Tibial nerve (tissue), 4 donors: Measurements from ENCODE around the gene ERBB4. TPM values are rescaled to one million over a fixed set of nuclear protein-coding genes. Genes with fewer than 3 reads are reported as not detected.

Experiments
- DNase-seq, 2 donors: peaks; one replicate each; pipeline ENCODE4 v3.0.0-alpha.2; 2019; ENCODE audit warnings: low spot score in 2 of 2
- H3K27ac ChIP-seq, 4 donors: fragments of 200-600 bp; sonication (generic) in 3 of 4; one replicate each; pipeline ENCODE4 v1.5.1; 2017 to 2019; ENCODE audit warnings: mild to moderate bottlenecking in 1 of 4
- H3K27me3 ChIP-seq, 2 donors: fragments of 200-600 bp; sonication (generic) in 1 of 2; one replicate each; pipeline versions ENCODE4 v1.5.1 to v1.6.0; 2017 to 2019
- H3K36me3 ChIP-seq, 3 donors: fragments of 200-600 bp; sonication (generic); one replicate each; pipeline ENCODE4 v1.5.1; 2018 to 2019
- H3K4me1 ChIP-seq, 4 donors: fragments of 200-600 bp; sonication (generic) in 3 of 4; one replicate each; pipeline ENCODE4 v1.5.1; 2017 to 2019
- H3K4me3 ChIP-seq, 4 donors: fragments of 200-600 bp; sonication (generic) in 3 of 4; one replicate each; pipeline ENCODE4 v1.5.1; 2017 to 2019; ENCODE audit warnings: mild to moderate bottlenecking in 1 of 4, moderate library complexity in 1 of 4
- H3K9me3 ChIP-seq, 4 donors: fragments of 200-600 bp; sonication (generic) in 3 of 4; one replicate each; pipeline ENCODE4 v1.5.1; 2017 to 2019
- CTCF ChIP-seq, 5 experiments: fragments of 200-600 bp in 3 of 5; fragments of 450-650 bp in 2 of 5; sonication (generic) in 3 of 5; IDR thresholded peaks; one replicate each; pipeline ENCODE4 v1.5.1; 2016 to 2019; ENCODE audit warnings: antibody characterized with exemption in 5 of 5, mild to moderate bottlenecking in 3 of 5, moderate library complexity in 2 of 5
- EP300 ChIP-seq, 2 donors: sonication (generic); formaldehyde crosslinking; IDR thresholded peaks; one replicate each; pipeline ENCODE4 v1.6.1; 2017; ENCODE audit warnings: antibody characterized with exemption in 2 of 2, mild to moderate bottlenecking in 1 of 2
- POLR2A ChIP-seq, 2 donors: fragments of 450-650 bp; IDR thresholded peaks; one replicate each; pipeline ENCODE4 v1.6.1; 2017; ENCODE audit warnings: antibody characterized with exemption in 2 of 2, mild to moderate bottlenecking in 2 of 2, moderate library complexity in 2 of 2
- WGBS, 2 donors: methylation state at CpG; one replicate each; pipeline ENCODE4 v1.1.5; 2018; 5-methylcytosine and 5-hydroxymethylcytosine counted together
- total RNA-seq, 4 donors: library from RNA; depleted of rRNA; stranded (reverse); fragments of >200 nt; gene quantifications; one replicate each; pipeline ENCODE4 v1.1.0, GENCODE V29; 2016

ERBB4 gene
- total RNA-seq, 4 donors from 2014 or later, result 2.4 to 3.3 (median 2.9) TPM

- TF ChIP-seq EP300 (IDR thresholded peaks at IDR 0.05) (no peak), POLR2A (IDR thresholded peaks at IDR 0.05) (no peak), CTCF (IDR thresholded peaks at IDR 0.05) (no peak)
- Histone ChIP-seq H3K36me3 (no peaks in the 10 kb centered on the region), H3K4me1 (no peaks in the 10 kb centered on the region), H3K4me3 (no peak overlapping the region), H3K27me3 (no peaks in the 10 kb centered on the region), H3K9me3 (no peaks in the 10 kb centered on the region), H3K27ac (no peak overlapping the region)
- 82 to 95% methylated on average over 1 of the region's 1 CpG for WGBS, 2 donors
- no peak for DNase-seq
These were observed 597.3 kb downstream of the ERBB4 start for GRCh38 chr2:211941216-211941747.

GRCh38 chr2:211939177-211939576 lies 599.4 kb downstream of the ERBB4 start:
- Histone ChIP-seq H3K36me3 (no peaks in the 10 kb centered on the region), H3K4me3 (no peak overlapping the region), H3K4me1 (no peaks in the 10 kb centered on the region), H3K9me3 (no peaks in the 10 kb centered on the region), H3K27me3 (no peaks in the 10 kb centered on the region), H3K27ac (no peak overlapping the region)
- DNase-seq, result no peak
- WGBS, 2 donors, result 84% methylated on average over 2 of the region's 2 CpGs
- TF ChIP-seq EP300 (IDR thresholded peaks at IDR 0.05) (no peak), POLR2A (IDR thresholded peaks at IDR 0.05) (no peak), CTCF (IDR thresholded peaks at IDR 0.05) (no peak)

GRCh38 chr2:211934811-211935210 lies 603.8 kb downstream of the ERBB4 start:
- H3K9me3 ChIP-seq, result no peaks in the 10 kb centered on the region
- TF ChIP-seq CTCF (IDR thresholded peaks at IDR 0.05) (no peak), EP300 (IDR thresholded peaks at IDR 0.05) (no peak), POLR2A (IDR thresholded peaks at IDR 0.05) (no peak)
- WGBS, 2 donors, result 83 to 91% methylated on average over 1 of the region's 1 CpG
- H3K4me3 ChIP-seq, result no peak overlapping the region
- no peaks in the 10 kb centered on the region for H3K36me3 ChIP-seq
- H3K27ac ChIP-seq, result no peak overlapping the region
- H3K4me1 ChIP-seq, result no peaks in the 10 kb centered on the region
- DNase-seq, result no peak
- no peaks in the 10 kb centered on the region for H3K27me3 ChIP-seq

GRCh38 chr2:211931314-211931713 lies 607.3 kb downstream of the ERBB4 start:
- Histone ChIP-seq H3K27me3 (no peaks in the 10 kb centered on the region), H3K9me3 (no peaks in the 10 kb centered on the region), H3K4me3 (no peak overlapping the region), H3K36me3 (no peaks in the 10 kb centered on the region), H3K27ac (no peak overlapping the region), H3K4me1 (no peaks in the 10 kb centered on the region)
- TF ChIP-seq EP300 (IDR thresholded peaks at IDR 0.05) (no peak), POLR2A (IDR thresholded peaks at IDR 0.05) (no peak), CTCF (IDR thresholded peaks at IDR 0.05) (no peak)
- 20 to 25% methylated on average over 3 of the region's 3 CpGs for WGBS, 2 donors
- no peak for DNase-seq

GRCh38 chr2:211930331-211930730 lies 608.3 kb downstream of the ERBB4 start:
- TF ChIP-seq CTCF (IDR thresholded peaks at IDR 0.05), result no peak
- TF ChIP-seq EP300 (IDR thresholded peaks at IDR 0.05), result no peak
- Histone ChIP-seq H3K9me3 (no peaks in the 10 kb centered on the region), H3K4me3 (no peak overlapping the region), H3K27me3 (no peaks in the 10 kb centered on the region), H3K27ac (no peak overlapping the region), H3K4me1 (no peaks in the 10 kb centered on the region), H3K36me3 (no peaks in the 10 kb centered on the region)
- DNase-seq, result no peak
- WGBS, 2 donors, result 63 to 64% methylated on average over 4 of the region's 4 CpGs
